ENCODE results near the gene TSKU.

TSKU gene

GRCh38 chr11:76752321-76753143 is 30.6 kb upstream of the TSKU start:
- no peak for DNase-seq

GRCh38 chr11:76753449-76753848 is 29.7 kb upstream of the TSKU start:
- DNase-seq = no peak

- no peak for DNase-seq
These were observed 29.2 kb upstream of the TSKU start for GRCh38 chr11:76753950-76754349.

GRCh38 chr11:76756341-76756741 is 26.8 kb upstream of the TSKU start:
- DNase-seq = no peak

- DNase-seq = no peak
These were observed 24.8 kb upstream of the TSKU start for GRCh38 chr11:76758311-76758710.

- no peak for DNase-seq
These were observed 24.1 kb upstream of the TSKU start for GRCh38 chr11:76759092-76759491.

GRCh38 chr11:76759517-76759916 is 23.6 kb upstream of the TSKU start:
- no peak for DNase-seq

GRCh38 chr11:76760236-76760635 is 22.9 kb upstream of the TSKU start:
- DNase-seq = no peak

GRCh38 chr11:76761718-76762355 is 21.3 kb upstream of the TSKU start:
- DNase-seq = no peak

- DNase-seq = no peak
These were observed 20.8 kb upstream of the TSKU start for GRCh38 chr11:76762356-76762752.

- no peak for DNase-seq
These were observed 20.1 kb upstream of the TSKU start for GRCh38 chr11:76762867-76763572.

- DNase-seq = no peak
These were observed 19.4 kb upstream of the TSKU start for GRCh38 chr11:76763573-76764346.

- no peak for DNase-seq
These were observed 18.1 kb upstream of the TSKU start for GRCh38 chr11:76764941-76765665.

- DNase-seq = no peak
These were observed 17.2 kb upstream of the TSKU start for GRCh38 chr11:76765863-76766350.

- no peak for DNase-seq
These were observed 16.6 kb upstream of the TSKU start for GRCh38 chr11:76766521-76766920.

- DNase-seq = no peak
These were observed 15.5 kb upstream of the TSKU start for GRCh38 chr11:76767659-76768058.

GRCh38 chr11:76768088-76768908 is 14.9 kb upstream of the TSKU start:
- no peak for DNase-seq

GRCh38 chr11:76768909-76769560 is 14.1 kb upstream of the TSKU start:
- no peak for DNase-seq

GRCh38 chr11:76769645-76770586 is 13.2 kb upstream of the TSKU start:
- DNase-seq = no peak

All from NCI-H1930 (cell line).